HG02798 (cell line): ENCODE data around the gene ACTR5.
"Not testable (repeated sequence)": the region's sequence is repeated elsewhere in the genome, so short reads cannot be mapped to it uniquely, and the experiment has no call there.

Source experiments
- ATAC-seq: cut with Tn5 transposase; IDR thresholded peaks from one replicate; pipeline ENCODE4 v1.9.1; 2021; ENCODE audit warnings: mild to moderate bottlenecking; ENCODE audit not compliant: unreplicated experiment, poor library complexity

ACTR5 gene

GRCh38 chr20:38762174-38762573 is 13.9 kb downstream of the ACTR5 start:
- no peak for ATAC-seq

- no peak for ATAC-seq
Observed at GRCh38 chr20:38763616-38764015, 15.4 kb downstream of the ACTR5 start.

GRCh38 chr20:38764567-38765318 is 16.5 kb downstream of the ACTR5 start:
- ATAC-seq = no peak

GRCh38 chr20:38766071-38766470 is 17.8 kb downstream of the ACTR5 start:
- ATAC-seq = no peak

DNA sequence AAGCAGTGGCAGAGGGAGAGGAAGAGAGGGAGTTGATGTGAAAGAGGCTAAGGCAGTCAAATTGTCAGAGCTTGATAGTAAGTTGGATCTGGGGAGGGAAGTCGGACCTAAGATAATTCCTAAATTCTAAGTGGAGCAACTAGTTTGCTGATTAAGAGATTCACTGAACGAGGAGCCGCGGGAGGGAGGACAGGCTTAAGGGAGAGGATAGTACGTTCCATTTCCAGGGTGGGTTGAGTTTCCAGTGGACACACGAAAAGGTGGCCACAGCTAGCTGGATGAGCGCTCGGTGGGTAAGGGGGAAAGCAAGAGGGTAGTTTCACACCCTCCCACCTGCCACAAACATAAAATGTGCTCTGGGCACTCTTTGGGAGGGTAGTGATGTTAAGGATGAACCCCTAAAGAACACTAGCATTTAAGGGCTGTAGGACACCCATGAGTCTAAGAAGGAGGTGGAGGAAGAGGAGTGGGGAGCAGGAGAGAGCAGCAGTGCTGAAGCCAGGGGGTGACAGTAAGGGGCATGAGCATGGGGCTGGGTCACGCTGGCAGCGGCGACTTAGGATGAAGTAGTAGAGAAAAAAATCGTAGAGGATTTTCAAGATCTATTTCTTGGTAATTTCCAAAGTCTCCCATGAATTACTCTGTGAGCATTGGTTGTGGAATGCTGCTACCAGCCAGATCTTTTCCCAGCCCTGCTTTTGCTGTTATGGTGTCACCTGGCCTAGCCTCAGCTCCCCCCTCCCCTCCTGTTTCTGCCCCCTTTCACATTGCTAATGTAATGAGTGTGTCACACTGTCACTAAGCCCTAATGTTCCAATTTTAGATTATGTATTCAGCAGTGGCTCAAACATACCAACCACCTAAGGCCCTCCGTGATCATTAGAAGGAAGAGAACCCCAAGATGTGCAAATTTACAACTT is 21.4 kb downstream of the ACTR5 start:
- no peak for ATAC-seq

DNA sequence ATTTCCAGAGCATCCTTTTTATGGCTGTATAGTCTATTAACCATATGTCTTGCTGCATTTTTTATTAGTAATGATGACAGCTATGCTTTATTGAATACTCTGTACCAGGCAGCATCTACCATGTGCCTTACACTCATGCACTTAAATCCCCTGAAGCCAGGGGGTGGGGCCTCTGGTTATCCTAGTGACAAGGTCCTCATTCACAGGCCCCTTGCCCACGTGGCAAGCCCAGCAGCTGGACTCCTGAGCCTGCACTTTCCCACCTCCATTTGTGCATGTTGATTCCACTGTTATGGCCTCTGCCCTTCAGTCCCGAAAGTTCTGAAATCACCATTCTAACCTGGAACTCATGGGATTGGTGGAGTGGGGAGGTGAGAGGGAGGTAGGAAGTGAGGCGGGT is 22.3 kb downstream of the ACTR5 start:
- no peak for ATAC-seq

DNA sequence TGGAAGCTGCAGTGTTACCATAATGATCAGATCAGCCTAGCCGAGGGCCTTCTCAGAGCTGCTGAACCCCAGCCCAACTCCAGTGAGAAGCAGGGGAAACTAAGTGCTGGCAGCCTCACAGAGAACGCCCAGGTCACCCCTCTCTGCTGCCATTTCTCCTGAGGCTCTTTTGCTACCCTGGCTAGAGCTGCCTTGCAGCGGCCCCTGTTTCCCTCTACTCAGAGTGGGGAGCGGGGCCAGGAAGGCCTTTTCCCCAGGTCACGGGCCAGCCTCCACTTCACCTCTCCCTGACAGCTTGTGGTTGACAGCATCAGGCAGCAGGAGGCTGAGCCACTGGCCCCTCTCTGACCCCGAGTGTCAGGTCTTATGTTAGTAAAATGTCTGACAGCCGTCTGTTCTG is 22.7 kb downstream of the ACTR5 start:
- ATAC-seq = no peak

DNA sequence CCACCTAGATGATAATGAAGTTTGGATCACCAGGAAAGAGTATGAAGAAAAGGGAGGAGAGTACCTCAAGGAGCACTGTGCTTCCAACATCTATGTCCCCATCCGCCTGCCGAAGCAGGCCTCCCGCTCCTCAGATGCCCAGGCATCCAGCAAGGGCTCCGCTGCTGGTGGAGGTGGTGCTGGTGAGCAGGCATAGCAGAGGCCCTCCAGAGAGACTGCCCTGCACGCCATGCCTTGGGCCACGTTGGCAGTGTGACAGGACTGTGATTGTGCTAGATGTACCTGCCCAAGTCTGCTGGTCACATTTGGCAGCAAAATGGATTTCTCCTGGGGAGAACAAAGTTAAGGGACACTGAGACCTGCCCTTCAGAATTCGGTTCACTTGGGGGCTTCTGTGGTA is 23.4 kb downstream of the ACTR5 start:
- no peak for ATAC-seq

DNA sequence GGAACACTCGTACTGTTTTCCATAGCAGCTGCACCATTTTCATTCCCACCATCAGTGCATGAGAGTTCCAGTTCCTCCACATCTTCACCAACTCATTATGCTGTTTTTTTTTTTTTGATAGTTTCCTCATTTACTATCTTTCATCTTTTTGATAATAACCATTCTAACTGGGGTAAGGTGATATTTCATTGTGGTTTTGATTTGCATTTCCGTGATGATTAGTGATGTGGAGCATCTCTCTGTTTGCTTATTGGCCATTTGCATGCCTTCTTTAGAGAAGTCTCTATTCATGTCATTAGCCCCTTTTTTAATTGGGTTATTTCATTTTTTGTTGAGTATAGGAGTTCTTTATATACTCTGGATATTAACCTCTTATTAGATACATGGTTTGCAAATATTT is 25.9 kb downstream of the ACTR5 start:
- ATAC-seq = no peak

GRCh38 chr20:38776363-38776762 is 28.1 kb downstream of the ACTR5 start:
- ATAC-seq = no peak

DNA sequence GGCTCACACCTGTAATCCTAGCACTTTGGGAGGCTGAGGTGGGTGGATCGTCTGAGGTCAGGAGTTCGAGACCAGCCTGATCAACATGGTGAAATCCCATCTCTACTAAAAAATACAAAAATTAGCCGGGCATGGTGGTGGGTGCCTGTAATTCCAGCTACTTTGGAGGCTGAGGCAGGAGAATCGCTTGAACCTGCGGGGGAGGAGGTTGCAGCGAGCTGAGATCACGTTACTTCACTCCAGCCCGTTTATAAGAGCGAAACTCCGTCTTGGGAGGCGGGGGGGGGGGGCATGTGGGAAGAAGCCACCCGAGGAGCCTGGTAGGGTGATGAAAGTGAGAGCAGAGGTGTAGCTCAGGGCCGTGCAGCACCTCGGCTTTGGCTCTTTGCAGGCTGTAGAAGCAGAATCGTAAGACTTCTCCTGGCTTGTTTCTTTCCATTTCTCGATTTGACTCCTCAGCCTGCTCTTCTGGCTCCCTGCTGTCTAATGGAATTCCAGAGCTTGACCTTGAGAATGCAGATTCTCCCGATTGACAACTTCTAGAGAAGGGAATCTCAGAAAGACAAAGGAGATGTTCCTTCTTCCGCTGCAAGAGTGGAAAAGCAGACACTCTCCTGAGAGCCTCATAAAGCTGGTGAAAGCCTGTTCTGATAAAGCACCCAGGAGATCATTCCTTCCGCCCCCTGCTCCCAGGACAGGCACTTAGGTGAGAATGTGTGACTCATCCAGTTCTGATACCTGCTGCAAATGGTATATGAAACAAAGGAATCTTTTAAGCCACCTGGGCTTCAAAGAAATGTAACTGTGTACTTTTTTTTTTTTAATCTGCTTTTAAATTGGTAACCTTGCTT is 31.2 kb downstream of the ACTR5 start:
- ATAC-seq = no peak

DNA sequence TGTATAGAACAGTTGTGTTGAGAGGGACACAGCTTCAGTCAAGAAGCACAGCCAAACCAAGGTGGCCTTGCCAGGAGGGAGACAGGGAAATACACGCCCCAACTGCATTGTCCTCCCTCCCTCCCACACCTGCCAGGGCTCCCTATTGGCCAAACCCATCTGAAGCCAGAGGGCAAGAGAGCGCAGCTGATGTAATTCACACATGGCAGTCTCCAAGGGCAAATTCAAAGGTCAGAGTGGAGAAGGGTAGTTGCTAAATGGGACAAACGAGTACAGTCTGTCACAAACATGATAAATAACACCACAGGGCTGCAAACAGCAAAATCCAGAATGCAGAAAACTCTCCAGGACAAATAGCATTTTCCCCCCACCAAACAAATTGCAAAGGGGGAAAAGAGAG is 34.0 kb downstream of the ACTR5 start:
- no peak for ATAC-seq

DNA sequence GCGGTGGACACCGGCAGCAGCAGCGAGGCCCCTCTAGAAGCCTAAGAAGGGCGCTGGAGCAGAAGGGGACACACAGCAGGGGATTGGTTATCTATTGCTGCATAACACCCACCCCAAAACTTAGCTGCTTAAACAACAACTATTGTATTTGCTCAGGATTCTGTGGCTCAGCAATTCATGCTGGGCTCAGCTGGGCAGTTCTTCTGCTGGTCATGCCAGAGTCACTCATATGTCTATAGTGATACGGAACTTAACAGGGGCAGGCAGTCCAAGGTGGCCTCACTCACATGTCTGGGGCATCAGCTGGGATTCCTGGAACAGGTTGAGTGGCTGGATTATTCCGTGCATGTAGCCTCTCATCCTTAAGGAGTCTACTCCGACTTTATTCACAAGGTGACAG is 39.6 kb downstream of the ACTR5 start:
- ATAC-seq = no peak

DNA sequence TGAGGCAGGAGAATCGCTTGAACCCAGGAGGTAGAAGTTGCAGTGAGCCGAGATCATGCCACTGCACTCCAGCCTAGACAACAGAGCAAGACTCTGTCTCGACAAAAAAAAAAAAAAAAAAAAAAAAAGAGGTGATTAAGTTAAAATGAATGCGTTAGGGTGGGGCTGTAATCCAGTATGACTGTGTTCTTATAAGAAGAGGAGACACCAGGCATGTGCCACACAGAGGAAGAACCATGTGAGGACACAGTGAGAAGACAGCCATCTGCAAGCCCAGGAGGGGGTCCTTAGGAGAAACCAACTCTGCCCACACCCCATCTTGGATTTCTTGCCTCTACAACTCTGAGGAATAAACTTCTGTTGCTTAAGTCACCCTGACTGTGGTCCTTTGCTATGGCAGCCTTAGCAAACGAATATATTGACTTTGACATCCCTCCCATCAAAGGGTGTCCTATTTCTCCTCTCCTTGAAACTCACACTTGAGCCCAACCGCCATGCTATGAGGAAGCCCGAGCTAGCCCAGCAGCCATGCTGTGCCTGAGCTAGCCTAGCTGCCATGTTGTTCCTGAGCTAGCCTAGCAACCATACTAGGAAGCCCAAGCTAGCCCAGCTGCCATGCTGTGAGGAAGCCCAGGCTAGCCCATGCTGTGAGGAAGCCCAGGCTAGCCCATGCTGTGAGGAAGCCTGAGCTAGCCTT is 41.4 kb downstream of the ACTR5 start:
- no peak for ATAC-seq

- no peak for ATAC-seq
Observed at GRCh38 chr20:38790200-38791053, 42.2 kb downstream of the ACTR5 start.

DNA sequence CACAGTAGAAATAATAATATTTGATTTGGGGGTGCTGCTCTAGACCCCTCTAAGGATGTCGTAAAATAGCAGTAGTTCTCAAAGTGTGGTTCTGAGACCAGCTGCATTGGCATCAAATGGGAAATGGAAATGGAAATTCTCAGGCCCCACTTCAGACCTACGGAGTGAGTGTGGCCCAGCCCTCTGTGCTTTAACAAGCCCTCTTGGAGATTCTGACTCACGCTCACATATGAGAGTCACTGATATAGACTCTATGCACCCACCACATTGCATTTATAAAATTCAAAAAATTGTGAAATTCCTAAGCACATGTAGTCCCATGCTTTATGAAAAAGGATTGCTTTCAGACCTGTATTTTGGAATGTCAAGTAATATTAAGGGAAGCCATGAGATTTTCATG is 43.0 kb downstream of the ACTR5 start:
- ATAC-seq = no peak

GRCh38 chr20:38791940-38792339 is 43.7 kb downstream of the ACTR5 start:
- ATAC-seq = no peak

DNA sequence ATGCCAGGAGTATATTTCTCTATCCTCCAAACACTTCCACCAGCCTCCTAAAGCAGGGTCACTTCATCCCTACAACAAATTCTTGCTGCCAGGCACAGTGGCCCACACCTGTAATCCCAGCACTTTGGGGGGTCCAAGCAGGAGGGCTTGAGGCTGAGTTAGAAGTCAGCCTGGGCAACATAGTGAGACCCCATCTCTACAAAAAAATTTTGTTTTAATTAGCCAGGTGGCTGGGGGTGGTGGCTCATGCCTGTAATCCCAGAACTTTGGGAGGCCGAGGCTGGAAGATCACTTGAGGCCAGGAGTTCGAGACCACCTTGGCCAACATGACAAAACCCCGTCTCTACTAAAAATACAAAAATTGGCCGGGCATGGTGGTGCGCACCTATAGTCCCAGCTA is 45.8 kb downstream of the ACTR5 start:
- ATAC-seq = not testable (repeated sequence)

DNA sequence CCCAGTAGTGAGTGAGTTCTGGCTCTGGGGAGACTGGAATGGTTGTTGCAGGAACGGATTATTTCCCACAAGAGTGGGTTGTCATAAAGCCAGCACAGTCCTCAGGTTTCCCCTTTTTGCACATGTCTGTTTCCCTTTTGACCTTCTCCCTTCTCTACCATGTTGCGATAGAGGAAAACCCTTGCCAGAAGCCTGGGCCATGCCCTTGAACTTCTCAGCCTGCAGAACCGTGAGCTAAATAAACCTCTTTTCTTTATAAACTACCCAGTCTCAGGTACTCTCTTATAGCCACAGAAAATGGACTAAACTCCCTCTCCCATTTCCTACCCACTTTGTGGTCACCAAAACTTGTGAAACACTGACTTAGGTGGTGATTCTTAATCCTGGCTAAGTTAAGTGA is 50.0 kb downstream of the ACTR5 start:
- no peak for ATAC-seq
